LNCAP (cell line): ENCODE data around the gene MTREX.

Experiments
- CTCF ChIP-seq: fragments of 450-650 bp; IDR thresholded peaks from 2 replicates; pipeline ENCODE4 v1.5.1; 2017; ENCODE audit warnings: mild to moderate bottlenecking

Gene MTREX

GRCh38 chr5:55463613-55464012 is 155.8 kb downstream of the MTREX start:
- TF ChIP-seq CTCF: no peak

GRCh38 chr5:55467862-55468551 is 160.2 kb downstream of the MTREX start:
- no peak for TF ChIP-seq CTCF

GRCh38 chr5:55469839-55470238 is 162.1 kb downstream of the MTREX start:
- no peak for TF ChIP-seq CTCF

GRCh38 chr5:55470282-55470681 is 162.5 kb downstream of the MTREX start:
- no peak for TF ChIP-seq CTCF

DNA sequence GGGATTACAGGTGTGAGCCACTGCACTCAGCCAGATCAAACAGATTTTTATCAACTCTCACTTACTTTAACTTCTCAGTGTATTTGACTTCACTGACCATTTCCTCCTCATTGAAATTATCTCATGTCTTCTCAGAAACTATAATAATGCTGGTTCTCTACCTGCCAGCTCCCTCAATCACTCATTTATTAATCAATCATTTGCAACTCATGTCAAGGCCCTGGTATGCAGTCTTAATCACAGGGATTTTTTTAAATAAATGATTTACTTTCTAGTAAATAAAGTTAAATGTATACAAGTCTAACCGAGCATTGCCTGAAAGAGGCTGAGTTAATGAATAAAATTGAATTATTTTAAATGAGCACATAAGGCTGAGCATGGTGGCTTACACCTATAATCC is 163.7 kb downstream of the MTREX start:
- no peak for TF ChIP-seq CTCF

GRCh38 chr5:55472642-55473041 is 164.9 kb downstream of the MTREX start:
- TF ChIP-seq CTCF: no peak
